D721Med (cell line): ENCODE results near the gene ZSWIM8.
"Not testable (repeated sequence)": the region's sequence is repeated elsewhere in the genome, so short reads cannot be mapped to it uniquely, and the experiment has no call there.

Experiments
- DNase-seq: peaks from one replicate; pipeline ENCODE4 v3.0.0; 2011; ENCODE audit warnings: low spot score; ENCODE audit not compliant: insufficient read length
- FAIRE-seq: peaks from 2 replicates; lab custom pipeline; 2011; peaks lifted over from hg19 to GRCh38; lab: Jason Lieb, UNC
- TF ChIP-seq, protein P1 (sequence below): IDR thresholded peaks from 2 replicates; pipeline ENCODE4 v1.5.1; 2012; ENCODE audit warnings: mild to moderate bottlenecking, control low read depth; ENCODE audit not compliant: insufficient read depth; ENCODE audit errors: missing control alignments

Gene ZSWIM8

DNA sequence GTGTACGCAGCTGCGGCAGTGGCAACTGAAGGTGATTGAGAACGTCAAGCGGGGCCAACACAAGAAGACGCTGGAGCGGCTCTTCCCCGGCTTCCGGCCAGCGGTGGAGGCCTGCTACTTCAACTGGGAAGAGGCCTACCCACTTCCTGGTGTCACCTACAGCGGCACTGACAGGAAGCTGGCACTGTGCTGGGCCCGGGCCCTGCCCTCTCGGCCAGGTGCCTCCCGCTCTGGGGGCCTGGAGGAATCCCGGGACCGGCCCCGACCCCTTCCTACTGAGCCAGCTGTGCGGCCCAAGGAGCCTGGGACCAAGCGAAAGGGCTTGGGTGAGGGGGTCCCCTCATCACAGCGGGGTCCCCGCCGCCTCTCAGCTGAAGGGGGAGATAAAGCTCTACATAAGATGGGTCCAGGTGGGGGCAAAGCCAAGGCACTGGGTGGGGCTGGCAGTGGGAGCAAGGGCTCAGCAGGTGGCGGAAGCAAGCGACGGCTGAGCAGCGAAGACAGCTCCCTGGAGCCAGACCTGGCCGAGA is 6.5 kb downstream of the ZSWIM8 start:
- DNase-seq: no peak
- no peak for FAIRE-seq
- TF ChIP-seq, protein P1, sequence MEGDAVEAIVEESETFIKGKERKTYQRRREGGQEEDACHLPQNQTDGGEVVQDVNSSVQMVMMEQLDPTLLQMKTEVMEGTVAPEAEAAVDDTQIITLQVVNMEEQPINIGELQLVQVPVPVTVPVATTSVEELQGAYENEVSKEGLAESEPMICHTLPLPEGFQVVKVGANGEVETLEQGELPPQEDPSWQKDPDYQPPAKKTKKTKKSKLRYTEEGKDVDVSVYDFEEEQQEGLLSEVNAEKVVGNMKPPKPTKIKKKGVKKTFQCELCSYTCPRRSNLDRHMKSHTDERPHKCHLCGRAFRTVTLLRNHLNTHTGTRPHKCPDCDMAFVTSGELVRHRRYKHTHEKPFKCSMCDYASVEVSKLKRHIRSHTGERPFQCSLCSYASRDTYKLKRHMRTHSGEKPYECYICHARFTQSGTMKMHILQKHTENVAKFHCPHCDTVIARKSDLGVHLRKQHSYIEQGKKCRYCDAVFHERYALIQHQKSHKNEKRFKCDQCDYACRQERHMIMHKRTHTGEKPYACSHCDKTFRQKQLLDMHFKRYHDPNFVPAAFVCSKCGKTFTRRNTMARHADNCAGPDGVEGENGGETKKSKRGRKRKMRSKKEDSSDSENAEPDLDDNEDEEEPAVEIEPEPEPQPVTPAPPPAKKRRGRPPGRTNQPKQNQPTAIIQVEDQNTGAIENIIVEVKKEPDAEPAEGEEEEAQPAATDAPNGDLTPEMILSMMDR: no peak

DNA sequence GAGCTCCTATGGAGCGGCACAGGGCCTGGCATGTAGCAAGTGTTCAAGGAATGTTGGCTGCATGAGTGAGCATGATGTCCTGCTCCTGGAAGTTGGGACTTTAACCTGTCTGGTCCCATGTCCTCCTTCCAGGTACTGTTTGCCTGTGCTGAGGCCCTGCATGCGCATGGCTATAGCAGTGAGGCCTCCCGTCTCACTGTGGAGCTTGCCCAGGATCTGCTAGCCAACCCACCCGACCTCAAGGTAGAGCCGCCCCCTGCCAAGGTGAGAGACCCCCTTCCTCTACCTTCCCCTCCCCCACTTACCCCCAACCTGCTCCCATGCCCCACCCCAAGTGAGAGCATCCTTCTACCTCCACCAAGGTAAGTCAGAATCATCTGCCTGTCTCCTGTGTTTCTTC is 8.1 kb downstream of the ZSWIM8 start:
- DNase-seq: no peak
- TF ChIP-seq, protein P1: no peak
- FAIRE-seq: no peak

DNA sequence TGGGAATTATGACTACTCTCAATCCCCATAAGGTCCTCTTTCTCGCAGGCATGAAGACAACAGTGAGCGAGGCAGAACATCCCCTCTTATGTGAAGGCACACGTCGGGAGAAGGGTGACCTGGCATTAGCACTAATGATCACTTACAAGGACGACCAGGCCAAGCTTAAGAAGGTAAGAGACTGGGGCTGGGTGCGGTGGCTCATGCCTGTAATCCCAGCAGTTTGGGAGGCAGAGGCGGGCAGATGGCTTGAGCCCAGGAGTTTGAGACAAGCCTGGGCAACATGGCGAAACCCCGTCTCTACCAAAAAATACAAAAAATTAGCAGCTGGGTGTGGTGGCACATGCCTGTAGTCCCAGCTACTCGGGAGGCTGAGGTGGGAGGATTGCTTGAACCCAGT is 10.1 kb downstream of the ZSWIM8 start:
- FAIRE-seq, DNase-seq: not testable (repeated sequence)

DNA sequence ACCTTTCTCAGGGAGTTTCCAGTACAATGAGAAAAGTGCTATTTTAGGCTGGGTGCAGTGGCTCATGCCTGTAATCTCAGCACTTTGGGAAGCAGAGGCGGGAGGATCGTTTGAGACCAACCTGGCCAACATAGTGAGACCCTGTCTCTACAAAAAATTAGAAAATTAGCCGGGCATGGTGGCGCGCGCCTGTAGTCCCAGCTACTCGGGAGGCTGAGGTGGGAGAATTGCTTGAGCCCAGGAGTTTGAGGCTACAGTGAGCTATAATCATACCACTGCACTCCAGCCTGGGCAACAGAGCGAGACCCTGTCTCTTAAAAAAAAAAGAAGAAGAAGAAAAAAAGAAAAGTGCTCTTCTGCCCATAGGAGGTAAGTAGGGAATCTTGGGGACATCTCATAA is 10.6 kb downstream of the ZSWIM8 start:
- DNase-seq, FAIRE-seq: not testable (repeated sequence)

DNA sequence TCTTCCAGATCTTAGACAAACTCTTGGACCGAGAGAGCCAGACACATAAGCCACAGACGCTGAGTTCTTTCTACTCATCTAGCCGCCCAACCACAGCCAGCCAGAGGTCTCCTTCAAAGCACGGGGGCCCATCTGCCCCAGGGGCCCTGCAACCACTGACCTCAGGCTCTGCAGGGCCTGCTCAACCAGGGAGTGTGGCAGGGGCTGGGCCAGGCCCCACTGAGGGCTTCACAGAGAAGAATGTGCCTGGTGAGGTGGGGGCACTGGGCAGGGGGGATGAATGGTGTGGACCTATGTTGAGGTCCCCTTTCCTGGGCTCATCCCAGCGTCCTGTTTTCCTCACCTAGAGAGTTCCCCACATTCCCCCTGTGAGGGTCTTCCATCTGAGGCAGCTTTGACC is 11.4 kb downstream of the ZSWIM8 start:
- TF ChIP-seq, protein P1: no peak
- no peak for DNase-seq
- no peak for FAIRE-seq

DNA sequence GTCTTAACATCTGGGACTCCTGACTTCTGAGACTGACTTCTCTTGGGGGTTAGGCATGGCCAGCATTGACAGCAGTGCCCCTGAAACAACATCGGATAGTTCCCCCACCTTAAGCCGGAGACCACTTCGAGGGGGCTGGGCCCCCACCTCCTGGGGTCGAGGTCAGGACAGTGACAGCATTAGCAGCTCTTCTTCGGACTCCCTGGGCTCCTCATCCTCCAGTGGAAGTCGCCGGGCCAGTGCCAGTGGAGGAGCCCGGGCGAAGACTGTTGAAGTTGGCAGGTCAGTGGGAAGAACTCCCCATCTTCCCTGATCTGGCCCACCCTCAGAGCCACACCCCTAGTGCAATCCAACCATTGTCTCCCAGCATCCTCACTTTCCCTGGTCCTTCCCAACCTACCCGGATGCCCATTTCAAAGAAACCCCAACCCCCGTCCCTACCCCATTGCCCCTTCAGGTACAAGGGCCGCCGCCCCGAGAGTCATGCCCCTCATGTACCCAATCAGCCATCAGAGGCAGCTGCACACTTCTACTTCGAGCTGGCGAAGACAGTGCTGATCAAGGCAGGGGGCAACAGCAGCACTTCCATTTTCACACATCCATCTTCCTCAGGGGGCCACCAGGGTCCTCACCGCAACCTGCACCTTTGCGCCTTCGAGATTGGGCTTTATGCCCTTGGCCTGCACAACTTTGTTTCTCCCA is 12.1 kb downstream of the ZSWIM8 start:
- no peak for DNase-seq
- TF ChIP-seq, protein P1: no peak
- no peak for FAIRE-seq

DNA sequence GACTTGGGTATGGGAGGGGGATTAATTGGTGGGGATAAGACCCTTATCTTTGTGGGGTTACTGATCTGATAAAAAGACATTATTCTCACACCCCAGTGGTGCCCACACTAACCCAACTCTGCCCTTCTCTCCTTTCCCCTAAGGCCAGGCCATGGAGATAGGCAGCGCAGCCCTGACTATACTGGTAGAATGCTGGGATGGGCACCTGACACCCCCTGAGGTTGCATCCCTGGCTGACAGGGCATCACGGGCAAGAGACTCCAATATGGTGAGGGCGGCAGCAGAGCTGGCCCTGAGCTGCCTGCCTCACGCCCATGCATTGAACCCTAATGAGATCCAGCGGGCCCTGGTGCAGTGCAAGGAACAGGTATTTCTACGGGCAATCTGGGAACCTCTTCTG is 12.7 kb downstream of the ZSWIM8 start:
- TF ChIP-seq, protein P1: no peak
- FAIRE-seq (no peak), DNase-seq (no peak)

DNA sequence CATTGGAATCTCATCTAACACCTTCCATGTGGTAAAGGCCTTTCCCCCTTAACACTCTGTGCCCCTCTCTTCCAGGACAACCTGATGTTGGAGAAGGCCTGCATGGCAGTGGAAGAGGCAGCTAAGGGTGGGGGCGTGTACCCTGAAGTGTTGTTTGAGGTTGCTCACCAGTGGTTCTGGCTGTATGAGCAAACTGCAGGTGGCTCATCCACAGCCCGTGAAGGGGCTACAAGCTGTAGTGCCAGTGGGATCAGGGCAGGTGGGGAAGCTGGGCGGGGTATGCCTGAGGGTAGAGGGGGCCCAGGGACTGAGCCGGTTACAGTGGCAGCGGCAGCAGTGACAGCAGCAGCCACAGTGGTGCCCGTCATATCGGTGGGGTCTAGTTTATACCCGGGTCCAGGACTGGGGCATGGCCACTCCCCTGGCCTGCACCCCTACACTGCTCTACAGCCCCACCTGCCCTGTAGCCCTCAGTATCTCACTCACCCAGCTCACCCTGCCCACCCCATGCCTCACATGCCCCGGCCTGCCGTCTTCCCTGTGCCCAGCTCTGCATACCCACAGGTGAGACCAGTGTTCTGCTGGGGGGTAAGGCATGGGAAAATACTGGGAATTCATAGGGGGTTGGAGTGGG is 13.6 kb downstream of the ZSWIM8 start:
- TF ChIP-seq, protein P1: no peak
- FAIRE-seq (no peak), DNase-seq (no peak)
